NCI-H2029 (cell line): ENCODE results near the gene MMS19.

Experiments
- DNase-seq: peaks from one replicate; lab custom pipeline; 2025; lab: John Stamatoyannopoulos, UW

Gene MMS19, protein sequence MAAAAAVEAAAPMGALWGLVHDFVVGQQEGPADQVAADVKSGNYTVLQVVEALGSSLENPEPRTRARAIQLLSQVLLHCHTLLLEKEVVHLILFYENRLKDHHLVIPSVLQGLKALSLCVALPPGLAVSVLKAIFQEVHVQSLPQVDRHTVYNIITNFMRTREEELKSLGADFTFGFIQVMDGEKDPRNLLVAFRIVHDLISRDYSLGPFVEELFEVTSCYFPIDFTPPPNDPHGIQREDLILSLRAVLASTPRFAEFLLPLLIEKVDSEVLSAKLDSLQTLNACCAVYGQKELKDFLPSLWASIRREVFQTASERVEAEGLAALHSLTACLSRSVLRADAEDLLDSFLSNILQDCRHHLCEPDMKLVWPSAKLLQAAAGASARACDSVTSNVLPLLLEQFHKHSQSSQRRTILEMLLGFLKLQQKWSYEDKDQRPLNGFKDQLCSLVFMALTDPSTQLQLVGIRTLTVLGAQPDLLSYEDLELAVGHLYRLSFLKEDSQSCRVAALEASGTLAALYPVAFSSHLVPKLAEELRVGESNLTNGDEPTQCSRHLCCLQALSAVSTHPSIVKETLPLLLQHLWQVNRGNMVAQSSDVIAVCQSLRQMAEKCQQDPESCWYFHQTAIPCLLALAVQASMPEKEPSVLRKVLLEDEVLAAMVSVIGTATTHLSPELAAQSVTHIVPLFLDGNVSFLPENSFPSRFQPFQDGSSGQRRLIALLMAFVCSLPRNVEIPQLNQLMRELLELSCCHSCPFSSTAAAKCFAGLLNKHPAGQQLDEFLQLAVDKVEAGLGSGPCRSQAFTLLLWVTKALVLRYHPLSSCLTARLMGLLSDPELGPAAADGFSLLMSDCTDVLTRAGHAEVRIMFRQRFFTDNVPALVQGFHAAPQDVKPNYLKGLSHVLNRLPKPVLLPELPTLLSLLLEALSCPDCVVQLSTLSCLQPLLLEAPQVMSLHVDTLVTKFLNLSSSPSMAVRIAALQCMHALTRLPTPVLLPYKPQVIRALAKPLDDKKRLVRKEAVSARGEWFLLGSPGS

GRCh38 chr10:97498076-97498840, at the start of gene MMS19:
Gene MMS19 (minus strand): TSS chr10:97498422. CDS start chr10:97498384, 38 bp downstream.
- peak; percentile 89 for DNase-seq

DNA sequence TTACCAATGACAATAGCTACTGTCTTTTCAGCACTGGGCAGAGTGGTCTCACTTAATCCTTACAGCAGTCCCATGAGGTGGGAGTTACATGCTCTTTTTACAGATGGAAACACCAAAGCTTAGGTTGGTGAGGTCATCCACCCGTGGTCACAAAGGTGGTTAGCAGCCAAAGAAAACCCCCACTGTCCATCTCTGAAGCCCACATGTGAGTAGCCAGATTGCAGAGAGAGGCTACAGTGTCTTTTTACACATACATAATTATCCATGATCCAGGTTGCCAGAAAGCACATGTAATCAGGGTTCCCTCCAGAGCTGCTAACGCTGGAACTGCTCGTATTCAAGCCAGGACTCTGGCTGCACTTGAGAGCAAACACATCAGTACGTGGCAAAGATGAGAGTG, 49.7 kb upstream of the MMS19 start:
- no peak for DNase-seq

GRCh38 chr10:97547271-97547600, 49.0 kb upstream of the MMS19 start:
- no peak for DNase-seq

GRCh38 chr10:97546456-97547270, 48.4 kb upstream of the MMS19 start:
- DNase-seq = no peak

DNA sequence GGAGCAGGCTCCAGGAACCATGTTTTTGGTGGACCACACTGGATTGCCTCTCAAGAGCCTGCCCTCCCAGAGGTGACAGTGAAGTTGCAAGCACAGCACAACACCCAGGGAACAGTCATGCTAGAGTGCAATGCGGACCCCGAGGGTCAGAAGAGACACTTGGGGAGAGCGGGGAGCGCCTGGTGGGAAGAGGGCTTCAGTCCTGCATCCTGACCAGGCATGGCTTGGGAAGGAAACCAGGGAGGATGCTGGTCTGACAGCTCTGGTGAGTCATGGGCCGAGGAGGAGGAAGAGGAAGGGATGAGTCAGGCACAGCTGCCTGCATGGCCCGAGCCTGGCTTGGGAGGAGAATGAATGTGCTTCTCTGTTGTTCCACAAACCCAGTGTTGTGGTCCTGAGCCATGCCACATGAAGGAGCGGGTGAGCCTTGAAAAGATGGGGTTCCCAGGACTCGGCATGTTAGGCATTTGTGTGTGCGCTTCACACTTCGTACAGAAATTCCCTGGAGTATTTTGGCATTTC, 44.9 kb upstream of the MMS19 start:
- no peak for DNase-seq

- no peak for DNase-seq
These were observed 44.2 kb upstream of the MMS19 start for GRCh38 chr10:97542169-97543024.

- no peak for DNase-seq
These were observed 42.7 kb upstream of the MMS19 start for GRCh38 chr10:97540669-97541500.

- DNase-seq = no peak
These were observed 41.4 kb upstream of the MMS19 start for GRCh38 chr10:97539523-97540200.

DNA sequence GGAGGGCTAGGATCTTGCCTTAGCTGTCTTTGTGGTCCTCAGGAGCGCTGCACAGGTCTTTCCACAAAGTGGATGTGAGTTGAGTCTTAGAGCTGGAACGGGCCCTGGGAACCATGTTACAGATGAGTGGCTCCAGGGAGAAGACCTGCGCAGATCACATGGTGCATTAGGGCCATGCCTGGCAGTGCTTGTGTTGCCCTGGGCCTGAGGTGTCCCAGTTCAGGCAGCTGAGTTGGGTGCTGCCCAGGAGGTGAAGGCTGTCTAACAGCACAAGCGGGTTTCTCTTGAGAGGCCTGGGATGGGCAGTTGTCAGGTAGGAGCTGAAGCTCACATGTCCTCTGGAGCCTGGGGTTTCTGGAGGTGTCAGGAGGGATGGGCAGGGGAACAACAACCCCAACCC, 40.6 kb upstream of the MMS19 start:
- DNase-seq = no peak

- no peak for DNase-seq
These were observed 40.2 kb upstream of the MMS19 start for GRCh38 chr10:97538411-97538810.

DNA sequence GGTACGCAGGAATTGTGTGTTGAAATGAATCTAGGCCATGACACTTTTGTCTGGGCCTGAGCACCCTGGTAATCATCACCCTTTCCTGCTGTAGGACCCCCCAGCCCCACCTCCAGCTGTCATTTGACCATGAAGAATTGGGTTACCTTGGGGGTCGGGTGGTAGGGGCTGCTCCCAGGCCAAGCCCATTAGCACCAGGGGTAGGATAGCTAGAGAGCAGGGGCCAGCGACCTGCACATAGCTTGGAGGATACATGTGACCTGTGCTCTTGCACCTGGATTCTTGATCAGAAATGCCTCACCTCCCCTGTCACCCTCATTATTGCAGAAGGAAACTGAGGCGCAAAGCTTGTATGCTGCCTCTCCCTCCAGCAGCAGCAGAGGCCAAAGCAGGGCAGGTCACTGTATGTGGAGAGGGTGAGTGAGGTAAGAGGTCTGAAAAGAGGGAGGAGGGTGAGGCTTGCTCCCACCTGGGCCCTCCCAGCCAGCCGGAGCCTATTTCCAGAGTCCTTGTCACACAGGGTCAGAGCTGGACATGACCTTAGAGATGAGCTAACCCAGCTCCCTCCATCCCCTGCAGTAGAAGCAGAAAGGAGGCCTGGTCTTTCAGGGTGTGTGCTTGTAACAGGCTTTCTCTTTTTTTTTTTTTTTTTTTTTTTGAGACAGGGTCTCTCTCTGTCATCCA, 39.1 kb upstream of the MMS19 start:
- DNase-seq = no peak

- DNase-seq = no peak
These were observed 36.6 kb upstream of the MMS19 start for GRCh38 chr10:97534746-97535367.

- no peak for DNase-seq
These were observed 35.7 kb upstream of the MMS19 start for GRCh38 chr10:97533888-97534287.

DNA sequence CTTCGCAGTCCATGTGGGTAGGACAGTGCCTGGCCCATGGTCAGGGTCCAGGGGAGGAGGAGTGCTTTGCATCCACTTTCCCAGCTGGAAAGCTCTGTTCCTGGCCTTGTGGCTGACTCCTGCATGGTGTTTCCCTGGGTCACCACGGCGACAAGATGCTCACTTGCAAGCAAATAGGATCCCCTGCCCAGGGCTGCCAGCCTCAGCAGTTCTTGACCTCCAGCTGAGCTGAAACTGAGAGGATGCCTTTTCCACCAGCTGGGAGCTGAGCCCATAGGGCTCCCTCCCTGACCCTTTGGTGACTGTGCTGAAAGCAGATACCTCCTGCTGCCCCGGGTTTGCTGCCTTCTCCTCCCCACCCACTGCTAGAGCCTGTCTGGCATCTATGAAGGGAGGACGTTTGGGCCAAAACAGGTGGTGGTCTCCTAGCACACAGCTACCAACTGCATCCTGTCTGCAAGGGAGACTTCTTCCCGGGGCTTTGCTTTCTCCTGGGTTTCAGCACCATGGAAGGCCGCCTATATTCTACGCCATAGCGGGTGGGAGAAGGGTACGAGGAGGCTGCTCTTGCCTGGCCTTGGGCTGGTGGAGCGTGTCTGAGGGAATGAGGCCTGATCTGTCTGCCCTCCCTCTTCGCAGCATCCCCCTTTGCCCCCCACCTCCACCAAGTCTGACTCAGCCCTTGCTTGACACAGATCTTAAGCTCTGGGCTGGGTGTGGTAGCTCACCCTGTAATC, 34.9 kb upstream of the MMS19 start:
- no peak for DNase-seq

- DNase-seq = no peak
These were observed 33.3 kb upstream of the MMS19 start for GRCh38 chr10:97531401-97531986.

DNA sequence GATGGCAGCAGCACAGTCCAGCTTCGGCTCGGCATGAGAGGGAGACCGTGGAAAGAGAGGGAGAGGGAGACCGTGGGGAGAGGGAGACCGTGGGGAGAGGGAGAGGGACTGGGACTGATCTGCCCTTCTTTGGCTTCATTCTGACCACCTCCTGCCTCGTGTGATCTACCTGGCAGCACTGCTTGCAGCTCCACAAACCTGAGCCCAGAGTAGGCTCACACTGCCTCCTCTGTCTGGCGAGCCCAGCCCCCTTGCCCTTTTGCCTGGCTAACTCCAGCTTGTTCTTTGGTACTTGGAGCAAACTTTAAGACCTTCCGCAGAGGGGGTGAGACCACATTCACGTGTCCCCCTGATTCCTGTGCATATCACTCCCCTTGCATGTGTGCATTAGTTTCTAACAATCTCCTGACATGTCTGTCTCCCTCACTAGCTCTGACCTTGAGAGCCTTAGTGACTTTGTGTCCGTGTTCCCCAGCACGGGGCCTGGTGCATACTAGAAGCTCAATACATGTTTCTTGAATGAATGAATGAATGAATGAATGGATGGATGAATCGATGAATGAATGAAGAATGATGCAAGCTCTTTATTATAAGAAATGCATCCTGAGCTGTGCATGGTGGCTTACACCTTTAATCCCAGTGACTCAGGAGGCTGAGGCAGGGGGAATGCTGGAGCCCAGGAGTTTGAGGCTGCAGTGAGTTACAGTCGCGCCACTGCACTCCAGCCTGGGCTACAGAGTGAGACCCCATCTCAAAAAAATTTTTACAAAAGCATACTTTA, 31.7 kb upstream of the MMS19 start:
- DNase-seq = no peak
